SHP77 (cell line): Measurements from ENCODE around the gene FRMPD4.

ENCODE experiments used
- DNase-seq, 2 experiments: peaks; one replicate each; lab custom pipeline; 2025; lab: John Stamatoyannopoulos, UW

FRMPD4 gene

GRCh38 chrX:12657881-12658280 lies 519.6 kb downstream of the FRMPD4 start:
- no peak for DNase-seq

GRCh38 chrX:12661464-12661863 lies 523.2 kb downstream of the FRMPD4 start:
- DNase-seq = no peak

GRCh38 chrX:12672367-12673106 lies 534.3 kb downstream of the FRMPD4 start:
- DNase-seq = no peak

GRCh38 chrX:12673487-12673886 lies 535.2 kb downstream of the FRMPD4 start:
- no peak for DNase-seq

GRCh38 chrX:12679522-12679921 lies 541.2 kb downstream of the FRMPD4 start:
- no peak for DNase-seq

GRCh38 chrX:12681047-12681446 lies 542.8 kb downstream of the FRMPD4 start:
- no peak for DNase-seq

- DNase-seq = no peak
These were observed 547.3 kb downstream of the FRMPD4 start for GRCh38 chrX:12685541-12685940.

GRCh38 chrX:12686331-12686730 lies 548.1 kb downstream of the FRMPD4 start:
- DNase-seq = no peak

GRCh38 chrX:12690646-12691045 lies 552.4 kb downstream of the FRMPD4 start:
- DNase-seq = no peak

- no peak for DNase-seq
These were observed 555.5 kb downstream of the FRMPD4 start for GRCh38 chrX:12693754-12694153.

GRCh38 chrX:12700745-12701144 lies 562.5 kb downstream of the FRMPD4 start:
- no peak for DNase-seq

GRCh38 chrX:12701628-12702027 lies 563.4 kb downstream of the FRMPD4 start:
- peak; percentile 47 to 68 for DNase-seq

GRCh38 chrX:12702509-12703091 lies 564.3 kb downstream of the FRMPD4 start:
- DNase-seq = peak in 1 of 2 experiments; percentile 23

GRCh38 chrX:12704706-12705105 lies 566.4 kb downstream of the FRMPD4 start:
- DNase-seq = no peak

- no peak for DNase-seq
These were observed 570.8 kb downstream of the FRMPD4 start for GRCh38 chrX:12709047-12709446.

- DNase-seq = no peak
These were observed 573.3 kb downstream of the FRMPD4 start for GRCh38 chrX:12711435-12712040.

- DNase-seq = no peak
These were observed 578.3 kb downstream of the FRMPD4 start for GRCh38 chrX:12716574-12716973.

- DNase-seq = no peak
These were observed 581.6 kb downstream of the FRMPD4 start for GRCh38 chrX:12719837-12720236.

GRCh38 chrX:12721042-12721441 lies 582.8 kb downstream of the FRMPD4 start:
- no peak for DNase-seq

- DNase-seq = no peak
These were observed 584.0 kb downstream of the FRMPD4 start for GRCh38 chrX:12722314-12722713.

- DNase-seq = no peak
These were observed 603.1 kb downstream of the FRMPD4 start for GRCh38 chrX:12741416-12741815.

GRCh38 chrX:12747433-12747832 lies 609.2 kb downstream of the FRMPD4 start:
- DNase-seq = no peak

GRCh38 chrX:12751887-12752286 lies 613.6 kb downstream of the FRMPD4 start:
- DNase-seq = no peak
